ENCODE results near the gene CHRD. TPM values are rescaled to one million over a fixed set of nuclear protein-coding genes. Genes with fewer than 3 reads are reported as not detected.
"Not testable (repeated sequence)": the region's sequence is repeated elsewhere in the genome, so short reads cannot be mapped to it uniquely, and the experiment has no call there.

The CHRD gene
- total RNA-seq, 4 donors from 2014 or later, result 12.3 to 17.6 (median 16.8) TPM

DNA sequence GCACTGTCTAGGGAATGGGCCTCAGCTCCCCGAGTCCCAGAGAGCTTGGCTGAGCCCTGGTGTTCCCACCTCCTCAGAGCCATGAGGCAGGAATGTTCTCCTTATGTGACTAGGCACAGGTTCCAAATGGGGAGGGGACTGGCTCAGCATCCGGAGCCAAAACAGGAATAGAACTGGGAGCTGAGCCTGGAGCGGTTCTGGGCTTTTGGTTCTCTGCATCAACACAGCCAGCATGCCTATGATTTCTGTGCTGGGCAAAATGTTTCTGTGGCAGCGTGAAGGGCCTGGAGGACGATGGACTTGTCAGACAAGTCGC lies 42.5 kb upstream of the CHRD start, which contains the start of gene FAM131A:
Gene FAM131A (plus strand): TSS at position 202 of the 316 bp plus-strand sequence. CDS start 31 bp downstream, at position 233.
- Histone ChIP-seq H3K27ac (replicated peaks in 1 of 4) (peak within 1 kb of the TSS; percentile 98 to 99 (median 99)), H3K36me3 (peaks cover 26 to 49% (median 43%) of the 10 kb centered on the region in 4 donors), H3K4me1 (peaks cover 38 to 64% (median 53%) of the 10 kb centered on the region in 4 donors), H3K9me3 (no peaks in the 10 kb centered on the region), H3K4me3 (peak within 1 kb of the TSS; percentile 84 to 97 (median 90)), H3K27me3 (no peaks in the 10 kb centered on the region)
- intact Hi-C loops (cut with DNase I), result no loop called here
- 19% methylated on average over 6 of the region's 6 CpGs for WGBS
- DNase-seq (ENCODE audit: extremely low spot score), result peak; percentile 94
- peak; percentile 75 to 78 for TF ChIP-seq POLR2AphosphoS5 (IDR thresholded peaks at IDR 0.05)
- no peak for TF ChIP-seq POLR2A (IDR thresholded peaks at IDR 0.05; ENCODE audit: low read depth)
- TF ChIP-seq, protein P1, sequence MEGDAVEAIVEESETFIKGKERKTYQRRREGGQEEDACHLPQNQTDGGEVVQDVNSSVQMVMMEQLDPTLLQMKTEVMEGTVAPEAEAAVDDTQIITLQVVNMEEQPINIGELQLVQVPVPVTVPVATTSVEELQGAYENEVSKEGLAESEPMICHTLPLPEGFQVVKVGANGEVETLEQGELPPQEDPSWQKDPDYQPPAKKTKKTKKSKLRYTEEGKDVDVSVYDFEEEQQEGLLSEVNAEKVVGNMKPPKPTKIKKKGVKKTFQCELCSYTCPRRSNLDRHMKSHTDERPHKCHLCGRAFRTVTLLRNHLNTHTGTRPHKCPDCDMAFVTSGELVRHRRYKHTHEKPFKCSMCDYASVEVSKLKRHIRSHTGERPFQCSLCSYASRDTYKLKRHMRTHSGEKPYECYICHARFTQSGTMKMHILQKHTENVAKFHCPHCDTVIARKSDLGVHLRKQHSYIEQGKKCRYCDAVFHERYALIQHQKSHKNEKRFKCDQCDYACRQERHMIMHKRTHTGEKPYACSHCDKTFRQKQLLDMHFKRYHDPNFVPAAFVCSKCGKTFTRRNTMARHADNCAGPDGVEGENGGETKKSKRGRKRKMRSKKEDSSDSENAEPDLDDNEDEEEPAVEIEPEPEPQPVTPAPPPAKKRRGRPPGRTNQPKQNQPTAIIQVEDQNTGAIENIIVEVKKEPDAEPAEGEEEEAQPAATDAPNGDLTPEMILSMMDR (IDR thresholded peaks at IDR 0.05), result peak in 1 of 3 experiments; percentile 7

DNA sequence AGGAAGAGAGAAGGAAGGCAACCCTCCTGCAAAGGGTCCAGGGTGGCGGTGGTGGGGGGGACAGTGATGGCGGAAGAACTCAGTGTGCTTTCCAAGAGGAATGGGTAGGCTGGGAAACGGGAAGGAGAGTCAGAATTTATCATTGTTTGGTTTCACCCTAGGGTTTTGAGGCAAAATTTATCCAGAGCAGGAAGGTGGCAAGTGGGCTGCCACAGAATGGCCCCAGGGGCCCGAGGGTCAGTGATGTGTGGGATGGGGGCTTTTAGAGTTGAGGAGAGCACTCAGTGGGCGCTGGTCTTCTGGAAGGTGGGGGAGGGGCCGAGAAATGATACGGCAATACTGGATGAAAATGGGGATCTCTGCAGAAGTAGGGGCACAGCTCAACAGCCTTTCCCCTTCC lies 41.9 kb upstream of the CHRD start:
- Histone ChIP-seq H3K36me3 (peaks cover 28 to 49% (median 43%) of the 10 kb centered on the region in 4 donors), H3K27ac (replicated peaks in 1 of 4) (peak overlapping the region; percentile 98 to 99 (median 99)), H3K4me1 (peaks cover 38 to 64% (median 49%) of the 10 kb centered on the region in 4 donors), H3K9me3 (no peaks in the 10 kb centered on the region), H3K4me3 (peak overlapping the region; percentile 84 to 97 (median 90)), H3K27me3 (no peaks in the 10 kb centered on the region)
- intact Hi-C loops (cut with DNase I), result no loop called here
- TF ChIP-seq POLR2AphosphoS5 (IDR thresholded peaks at IDR 0.05), result no peak
- TF ChIP-seq, protein P1 (IDR thresholded peaks at IDR 0.05), result no peak
- TF ChIP-seq EP300 (IDR thresholded peaks at IDR 0.05), result no peak
- no peak for TF ChIP-seq POLR2A (IDR thresholded peaks at IDR 0.05; ENCODE audit: low read depth)
- no peak for DNase-seq (ENCODE audit: extremely low spot score)
- 44% methylated on average over 7 of the region's 7 CpGs for WGBS

DNA sequence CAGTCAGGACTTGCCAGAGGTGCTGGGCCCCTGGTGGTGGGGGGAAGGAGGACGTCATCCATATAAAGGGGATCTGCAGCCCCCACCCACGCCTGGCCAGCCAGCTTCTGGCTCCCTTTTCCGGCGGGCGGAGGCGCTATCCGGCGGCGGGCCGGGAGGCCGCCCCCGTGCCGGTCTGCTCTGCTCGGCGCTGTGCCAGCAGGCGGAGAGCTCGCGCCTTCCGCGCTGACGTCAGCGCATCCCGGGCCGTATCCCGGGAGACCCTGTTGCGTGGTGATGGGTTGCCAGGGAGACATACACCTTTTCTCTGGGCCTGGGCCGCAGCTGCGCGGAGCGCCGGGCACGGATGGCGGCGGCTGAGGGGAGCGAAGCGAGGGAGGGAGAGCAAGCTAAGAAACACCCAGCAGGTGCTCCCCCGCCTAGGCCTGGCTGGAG lies 41.3 kb upstream of the CHRD start:
- H3K27ac ChIP-seq (replicated peaks in 1 of 4), result peak overlapping the region; percentile 98 to 99 (median 99)
- TF ChIP-seq, protein P1 (IDR thresholded peaks at IDR 0.05), result peak in 1 of 3 experiments; percentile 18
- TF ChIP-seq POLR2AphosphoS5 (IDR thresholded peaks at IDR 0.05) (peak; percentile 80 to 89), POLR2A (IDR thresholded peaks at IDR 0.05; ENCODE audit: low read depth) (no peak)
- no peaks in the 10 kb centered on the region for H3K9me3 ChIP-seq
- intact Hi-C loops (cut with DNase I), result no loop called here
- 3% methylated on average over 23 of the region's 37 CpGs for WGBS
- H3K4me3 ChIP-seq, result peak overlapping the region; percentile 84 to 97 (median 90)
- peaks cover 27 to 49% (median 43%) of the 10 kb centered on the region in 4 donors for H3K36me3 ChIP-seq
- no peaks in the 10 kb centered on the region for H3K27me3 ChIP-seq
- DNase-seq (ENCODE audit: extremely low spot score), result no peak
- H3K4me1 ChIP-seq, result peaks cover 38 to 64% (median 49%) of the 10 kb centered on the region in 4 donors

DNA sequence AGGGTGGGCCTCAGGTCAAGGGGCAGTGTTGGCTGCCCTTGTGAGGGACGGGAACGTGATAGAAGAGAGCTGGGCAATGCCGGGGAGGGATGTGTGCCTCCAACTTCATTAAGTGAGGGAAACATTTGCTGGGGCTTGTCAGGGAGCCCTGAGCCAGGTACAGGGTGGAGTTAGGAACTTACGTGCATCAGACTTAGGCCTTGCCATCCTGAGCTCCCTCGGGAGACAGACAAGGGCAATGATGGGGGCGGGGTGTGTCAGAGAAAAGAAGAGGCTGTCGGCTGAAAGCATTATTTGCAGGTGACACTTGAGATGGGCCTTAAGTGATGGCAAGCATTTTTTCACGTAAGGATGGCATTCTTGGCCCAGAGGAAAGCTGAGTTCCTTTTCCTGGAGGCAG lies 40.9 kb upstream of the CHRD start:
- no peak for DNase-seq (ENCODE audit: extremely low spot score)
- no peaks in the 10 kb centered on the region for H3K9me3 ChIP-seq
- WGBS, result 45% methylated on average over 8 of the region's 8 CpGs
- H3K27ac ChIP-seq (replicated peaks in 1 of 4), result peak overlapping the region; percentile 98 to 99 (median 99)
- intact Hi-C loops (cut with DNase I), result no loop called here
- H3K36me3 ChIP-seq, result peaks cover 23 to 49% (median 43%) of the 10 kb centered on the region in 4 donors
- H3K4me3 ChIP-seq, result peak overlapping the region; percentile 84 to 97 (median 90)
- H3K27me3 ChIP-seq, result no peaks in the 10 kb centered on the region
- peaks cover 38 to 64% (median 49%) of the 10 kb centered on the region in 4 donors for H3K4me1 ChIP-seq
- no peak for TF ChIP-seq POLR2A (IDR thresholded peaks at IDR 0.05; ENCODE audit: low read depth)
- no peak for TF ChIP-seq EP300 (IDR thresholded peaks at IDR 0.05)
- TF ChIP-seq, protein P1 (IDR thresholded peaks at IDR 0.05), result no peak
- TF ChIP-seq POLR2AphosphoS5 (IDR thresholded peaks at IDR 0.05), result no peak

DNA sequence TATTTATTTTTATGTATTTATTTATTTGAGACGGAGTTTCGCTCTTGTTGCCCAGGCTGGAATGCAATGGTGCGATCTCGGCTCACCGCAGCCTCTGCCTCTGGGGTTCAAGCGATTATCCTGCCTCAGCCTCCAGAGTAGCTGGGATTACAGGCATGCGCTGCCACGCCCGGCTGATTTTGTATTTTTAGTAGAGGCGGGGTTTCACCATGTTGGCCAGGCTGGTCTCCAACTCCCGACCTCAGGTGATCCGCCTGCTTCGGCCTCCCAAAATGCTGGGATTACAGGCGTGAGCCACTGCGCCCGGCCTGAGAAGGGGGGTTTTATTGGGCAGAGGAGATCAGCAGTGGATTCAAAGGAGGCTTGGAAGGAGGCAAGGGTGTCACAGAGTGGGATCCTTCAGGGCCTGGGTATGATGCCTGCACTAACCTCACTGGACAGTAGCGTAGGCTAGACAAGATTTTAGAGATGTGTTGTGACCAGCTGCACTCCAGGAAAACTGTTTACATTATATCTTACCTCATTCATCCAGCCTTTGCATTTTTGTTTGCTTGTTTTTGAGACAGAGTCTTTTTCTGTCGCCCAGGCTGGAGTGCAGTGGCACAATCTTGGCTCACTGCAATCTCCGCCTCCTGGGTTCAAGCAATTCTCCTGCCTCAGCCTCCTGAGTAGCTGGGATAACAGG lies 40.3 kb upstream of the CHRD start:
- H3K9me3 ChIP-seq; DNase-seq (ENCODE audit: extremely low spot score); H3K27me3 ChIP-seq: not testable (repeated sequence)
- H3K4me1 ChIP-seq, result peaks cover 38 to 64% (median 48%) of the 10 kb centered on the region in 4 donors
- peak overlapping the region; percentile 98 to 99 (median 99) for H3K27ac ChIP-seq (replicated peaks in 1 of 4)
- peak overlapping the region in 1 of 4 donors; percentile 89 for H3K4me3 ChIP-seq
- intact Hi-C loops (cut with DNase I), result loop anchor here (5.0 kb wide), 1 partner anchor 37 kb away; no protein-coding TSS in a partner anchor
- peaks cover 21 to 49% (median 43%) of the 10 kb centered on the region in 4 donors for H3K36me3 ChIP-seq
- WGBS, result 78% methylated on average over 19 of the region's 19 CpGs

Data from esophagus muscularis mucosa (tissue), 4 donors.